HG03066 (cell line): ENCODE data around the gene TXN.
"Not testable (repeated sequence)": the region's sequence is repeated elsewhere in the genome, so short reads cannot be mapped to it uniquely, and the experiment has no call there.

Source experiments
- ATAC-seq: cut with Tn5 transposase; IDR thresholded peaks from one replicate; pipeline ENCODE4 v1.9.1; 2021; ENCODE audit warnings: low read depth; ENCODE audit not compliant: unreplicated experiment

Gene TXN

GRCh38 chr9:110214090-110214489 is 42.2 kb downstream of the TXN start:
- no peak for ATAC-seq

GRCh38 chr9:110213413-110214044 is 42.8 kb downstream of the TXN start:
- ATAC-seq = no peak

- ATAC-seq = no peak
Observed at GRCh38 chr9:110208031-110208430, 48.3 kb downstream of the TXN start, which contains the start of gene C9orf152. Gene C9orf152, minus strand, starts transcription at chr9:110208159. Its CDS starts 580 bp downstream, at chr9:110207579.

GRCh38 chr9:110207071-110207641 is 49.2 kb downstream of the TXN start:
- no peak for ATAC-seq

GRCh38 chr9:110206389-110206788 is 49.9 kb downstream of the TXN start:
- ATAC-seq = no peak

- ATAC-seq = not testable (repeated sequence)
Observed at GRCh38 chr9:110205612-110206011, 50.7 kb downstream of the TXN start.

- ATAC-seq = no peak
Observed at GRCh38 chr9:110202232-110202631, 54.1 kb downstream of the TXN start.

- no peak for ATAC-seq
Observed at GRCh38 chr9:110199643-110200042, 56.7 kb downstream of the TXN start.

GRCh38 chr9:110198357-110198756 is 58.0 kb downstream of the TXN start:
- ATAC-seq = no peak

GRCh38 chr9:110197330-110198187 is 58.7 kb downstream of the TXN start:
- no peak for ATAC-seq

GRCh38 chr9:110196084-110196499 is 60.2 kb downstream of the TXN start:
- ATAC-seq = not testable (repeated sequence)
